GM12878 (cell line): ENCODE data around the gene EXOC3L4. TPM values are rescaled to one million over a fixed set of nuclear protein-coding genes. Genes with fewer than 3 reads are reported as not detected.

Experiments used
- ATAC-seq: fragments of 200-7000 bp; cut with Tn5 transposase; 3 replicates; pipeline ENCODE4 v1.9.1; 2020; ENCODE audit warnings: mild to moderate bottlenecking, moderate library complexity
- BruUV-seq: library from RNA; stranded (reverse); fragments of 400-500 nt; replicated peaks from 2 replicates; lab custom pipeline; 2021; lab: Mats Ljungman, UMichigan
- CTCF ChIA-PET: fragments of 300-600 bp; sonication (Branson Sonifier 250); formaldehyde crosslinking; extraction: SDS; loops from one replicate; lab custom pipeline; 2021; ENCODE audit warnings: inconsistent platforms; lab: Yijun Ruan, JAX
- POLR2A ChIA-PET: fragments of 350-600 bp; formaldehyde crosslinking; extraction: SDS; loops from one replicate; lab custom pipeline; 2021; ENCODE audit warnings: inconsistent platforms; lab: Charles Lee
- RAD21 ChIA-PET: fragments of 300-600 bp; sonication (Branson Sonifier 250); formaldehyde crosslinking; loops from one replicate; lab custom pipeline; 2023; ENCODE audit warnings: antibody characterized with exemption; ENCODE audit not compliant: unreplicated experiment; lab: Charles Lee
- SMC1A ChIA-PET: fragments of 300-600 bp; sonication (Branson Sonifier 250); formaldehyde crosslinking; loops from one replicate; lab custom pipeline; 2023; ENCODE audit not compliant: unreplicated experiment, uncharacterized antibody; lab: Charles Lee
- DNase-seq: peaks from one replicate; pipeline ENCODE4 v3.0.0-alpha.2; 2011; ENCODE audit warnings: low read depth, low spot score
- FAIRE-seq: peaks from 3 replicates; lab custom pipeline; 2011; peaks lifted over from hg19 to GRCh38; lab: Jason Lieb, UNC
- H2AFZ ChIP-seq: 2 replicates; pipeline ENCODE4 v1.6.0; 2011; ENCODE audit warnings: low read depth, low read length, control low read depth; ENCODE audit not compliant: control insufficient read depth
- H3K27ac ChIP-seq: 2 replicates; pipeline ENCODE4 v1.5.1; 2011; ENCODE audit warnings: control low read depth; ENCODE audit not compliant: control insufficient read depth, insufficient read depth
- H3K27me3 ChIP-seq, 2 experiments: replicated peaks in 1 of 2; 2 replicates each; pipeline versions ENCODE4 v1.6.0 to v1.6.1; 2011; ENCODE audit warnings: low read length in 1 of 2; ENCODE audit not compliant: control insufficient read depth in 2 of 2, insufficient read depth in 2 of 2
- H3K36me3 ChIP-seq, 2 experiments: 2 replicates each; pipeline ENCODE4 v1.5.1; 2011; ENCODE audit warnings: low read length in 1 of 2; ENCODE audit not compliant: control insufficient read depth in 2 of 2, insufficient read depth in 2 of 2
- H3K4me1 ChIP-seq: 2 replicates; pipeline ENCODE4 v1.6.1; 2011; ENCODE audit warnings: mild to moderate bottlenecking, low read length, moderate library complexity, mixed read lengths; ENCODE audit not compliant: control insufficient read depth, insufficient read depth
- H3K4me2 ChIP-seq: 2 replicates; pipeline ENCODE4 v1.6.0; 2011; ENCODE audit warnings: control low read depth; ENCODE audit not compliant: control insufficient read depth, insufficient read depth
- H3K4me3 ChIP-seq: fragments of 200-600 bp; sonication (generic); 2 replicates; pipeline ENCODE4 v1.5.1; 2016
- H3K79me2 ChIP-seq: 2 replicates; pipeline ENCODE4 v1.6.0; 2011; ENCODE audit warnings: low read length; ENCODE audit not compliant: control insufficient read depth, insufficient read depth
- H3K9ac ChIP-seq: 2 replicates; pipeline ENCODE4 v1.8.0; 2011; ENCODE audit warnings: low read length, control low read depth, mixed read lengths; ENCODE audit not compliant: control insufficient read depth, insufficient read depth
- H3K9me3 ChIP-seq: replicated peaks from 3 replicates; pipeline ENCODE4 v1.5.1; 2011; ENCODE audit warnings: mild to moderate bottlenecking, low read length; ENCODE audit not compliant: control insufficient read depth, insufficient read depth
- H4K20me1 ChIP-seq: 2 replicates; pipeline ENCODE4 v1.6.0; 2011; ENCODE audit not compliant: control insufficient read depth, insufficient read depth
- ELK1 ChIP-seq: IDR thresholded peaks from 2 replicates; pipeline ENCODE4 v1.6.1; 2012; ENCODE audit warnings: low read depth, low read length, improper control_type of control experiment
- HCFC1 ChIP-seq: fragments of 150-350 bp; IDR thresholded peaks from 2 replicates; pipeline ENCODE4 v1.6.1; 2014; ENCODE audit warnings: low read length
- IRF4 ChIP-seq: IDR thresholded peaks from 2 replicates; pipeline ENCODE4 v1.6.1; 2011; ENCODE audit warnings: low read depth, low read length
- NFYA ChIP-seq: IDR thresholded peaks from 2 replicates; pipeline ENCODE4 v1.6.1; 2011; ENCODE audit warnings: low read depth, mild to moderate bottlenecking, low read length, improper control_type of control experiment, borderline replicate concordance
- PML ChIP-seq: IDR thresholded peaks from 2 replicates; pipeline ENCODE4 v1.6.1; 2012; ENCODE audit warnings: low read length, inconsistent platforms
- RAD51 ChIP-seq: fragments of 450-650 bp; IDR thresholded peaks from 2 replicates; pipeline ENCODE4 v1.6.1; 2016; ENCODE audit warnings: moderate library complexity, mild to moderate bottlenecking, inconsistent platforms
- SMAD5 ChIP-seq: IDR thresholded peaks from 2 replicates; pipeline ENCODE4 v1.6.1; 2016; ENCODE audit warnings: antibody characterized with exemption, low read depth
- SREBF2 ChIP-seq: IDR thresholded peaks from 2 replicates; pipeline ENCODE4 v1.6.1; 2012; ENCODE audit warnings: mild to moderate bottlenecking, low read length
- TCF12 ChIP-seq: IDR thresholded peaks from 2 replicates; pipeline ENCODE4 v1.6.1; 2011; ENCODE audit warnings: low read depth, mild to moderate bottlenecking, low read length
- USF1 ChIP-seq: IDR thresholded peaks from 2 replicates; pipeline ENCODE4 v1.6.1; 2011; ENCODE audit warnings: borderline replicate concordance, low read depth, mild to moderate bottlenecking, moderate library complexity, mixed read lengths, low read length; ENCODE audit not compliant: insufficient read depth; ENCODE audit errors: extremely low read length
- ZBTB11 ChIP-seq: fragments of 450-650 bp; formaldehyde crosslinking; IDR thresholded peaks from 2 replicates; pipeline ENCODE4 v1.5.0; 2022; ENCODE audit warnings: mild to moderate bottlenecking, missing genetic modification characterization
- ZNF207 ChIP-seq: fragments of 450-650 bp; IDR thresholded peaks from 2 replicates; pipeline ENCODE4 v1.6.1; 2014; ENCODE audit warnings: antibody characterized with exemption, mild to moderate bottlenecking, borderline replicate concordance
- ZNF217 ChIP-seq: fragments of 450-650 bp; IDR thresholded peaks from 2 replicates; pipeline ENCODE4 v1.6.1; 2017; ENCODE audit warnings: antibody characterized with exemption, mild to moderate bottlenecking
- WGBS: methylation state at CpG from one replicate; pipeline ENCODE4 v1.1.6; 2016; ENCODE audit warnings: low lambda C conversion rate; ENCODE audit not compliant: insufficient replicate concordance, insufficient coverage; ENCODE audit errors: missing lambda C conversion rate; 5-methylcytosine and 5-hydroxymethylcytosine counted together
- in situ Hi-C: fragments of 300-500 bp; cut with MboI; formaldehyde crosslinking; loops from 9 replicates; pipeline ENCODE4 v1.14.3; 2018; ENCODE audit warnings: mixed read lengths
- intact Hi-C: fragments of 100-400 bp; cut with micrococcal nuclease; formaldehyde crosslinking; loops from one replicate; pipeline ENCODE4 v1.14.2; 2022; ENCODE audit not compliant: unreplicated experiment
- polyA plus RNA-seq, 11 experiments: library from polyadenylated mRNA; depleted of rRNA in 4 of 11; unstranded in 6 of 11; stranded (reverse) in 5 of 11; fragments of >200 nt; fragmentation: Nextera tagmentation in 4 of 11; fragmentation: Illumina TruSeq in 1 of 11; extraction: Ambion mirVana in 4 of 11; extraction: Trizol in 1 of 11; gene quantifications; 1 replicate in 1 of 11; 2 replicates in 10 of 11; pipeline versions ENCODE4 v1.2.1 to v1.2.3, GENCODE V29; 2011 to 2016; ENCODE audit warnings: inconsistent platforms in 2 of 11, missing spikeins in 2 of 11, low read depth in 1 of 11
- total RNA-seq, 4 experiments: library from RNA; depleted of rRNA in 3 of 4; stranded (reverse); fragments of >200 nt in 3 of 4; fragmentation: Illumina TruSeq in 1 of 4; extraction: Trizol in 1 of 4; gene quantifications; 2 replicates each; pipeline versions ENCODE4 v1.2.1 to v1.2.3, GENCODE V29; 2013 to 2021

EXOC3L4 gene
- total and polyA plus RNA-seq, 10 of the 15 experiments (the other 5 are each of a cell fraction or from before 2014, with no cell fraction given): not detected

GRCh38 chr14:103107941-103108748 lies 13.6 kb downstream of the EXOC3L4 start:
- ATAC-seq: no peak
- no peaks in the 10 kb centered on the region for H3K79me2 ChIP-seq
- H3K9me3 ChIP-seq: no peaks in the 10 kb centered on the region
- RAD21 ChIA-PET: interaction anchor here (4.2 kb wide), 1 partner anchor 33 kb away, joined by 40 read pairs; no protein-coding TSS in a partner anchor
- peak overlapping the region; percentile 30; the same call in 1 of the 2 replicates for H3K4me2 ChIP-seq
- H3K27ac ChIP-seq: peak overlapping the region; percentile 72
- H3K9ac ChIP-seq: peak overlapping the region; percentile 41
- TF ChIP-seq ELK1: no peak
- no peak for TF ChIP-seq TCF12
- TF ChIP-seq SMAD5: no peak
- no peak for TF ChIP-seq RAD51
- TF ChIP-seq IRF4: no peak
- TF ChIP-seq PML: no peak
- no peak for TF ChIP-seq ZNF207
- no peak for TF ChIP-seq SREBF2
- no peak for TF ChIP-seq ZBTB11
- TF ChIP-seq HCFC1: no peak
- TF ChIP-seq ZNF217: no peak
- no peak for TF ChIP-seq NFYA
- no peak for TF ChIP-seq USF1
- no peaks in the 10 kb centered on the region for H3K36me3 ChIP-seq
- SMC1A ChIA-PET: interaction anchor here (0.7 to 1.5 kb wide), 2 partner anchors 32 to 76 kb away, joined by 3 to 4 read pairs; no protein-coding TSS in a partner anchor
- H4K20me1 ChIP-seq: no peaks in the 10 kb centered on the region
- H3K4me3 ChIP-seq: no peak overlapping the region
- FAIRE-seq: no peak
- no peak for DNase-seq
- 92% methylated on average over 22 of the region's 28 CpGs for WGBS
- peaks cover 5 to 7% of the 10 kb centered on the region in 2 experiments; a peak in 2 of 4 replicates for H3K27me3 ChIP-seq
- peak overlapping the region; percentile 33; the same call in 1 of the 2 replicates for H2AFZ ChIP-seq
- in situ Hi-C loops (loop anchor here (5.0 kb wide), 1 partner anchor 74 kb away; no protein-coding TSS in a partner anchor), intact Hi-C loops (no loop called here)
- BruUV-seq: no TSS peak
- peaks cover 57% of the 10 kb centered on the region for H3K4me1 ChIP-seq
- CTCF ChIA-PET: interaction anchor here (0.6 to 4.1 kb wide), 7 partner anchors 8 to 861 kb away, joined by 3 to 32 read pairs (median 4); partner anchors contain the start of gene TNFAIP2
- POLR2A ChIA-PET: interaction anchor here (1.4 to 1.6 kb wide), 2 partner anchors 16 to 33 kb away, joined by 4 to 7 read pairs; partner anchors contain the start of gene TNFAIP2
